Measurements from ENCODE around the gene UBC.

- TF ChIP-seq POLR2AphosphoS5 (IDR thresholded peaks at IDR 0.05; ENCODE audit: borderline replicate concordance, low read depth, low read length), result no peak
- no peak for TF ChIP-seq EZH2 (IDR thresholded peaks at IDR 0.05)
Observed at GRCh38 chr12:124938587-124938986, 24.1 kb upstream of the UBC start.
